ENCODE results near the gene DAG1. TPM values are rescaled to one million over a fixed set of nuclear protein-coding genes. Genes with fewer than 3 reads are reported as not detected.

DAG1 gene
- total and polyA plus RNA-seq, 10 of the 15 experiments (the other 5 are each of a cell fraction or from before 2014, with no cell fraction given), result 0.33 to 16.3 (median 9.2) TPM

DNA sequence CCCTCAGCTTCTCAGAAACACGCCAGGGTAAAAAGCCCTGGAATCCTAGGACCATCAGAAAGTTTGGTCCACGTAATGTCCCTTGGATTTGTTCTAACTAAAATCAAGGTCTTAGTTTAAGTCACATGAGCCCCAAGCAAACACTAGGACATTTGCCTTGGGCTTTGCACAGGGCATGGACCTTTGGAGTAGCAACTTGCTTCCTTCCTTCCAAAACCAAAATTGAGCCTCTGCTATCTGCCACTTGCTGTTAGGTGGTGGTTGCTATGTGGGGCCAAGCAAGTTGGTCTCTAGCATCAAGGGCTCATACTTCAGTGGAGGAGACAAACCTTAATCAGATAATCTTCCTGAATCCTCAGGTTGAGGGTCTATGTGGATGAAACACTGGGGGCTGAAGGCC is 4.0 kb upstream of the DAG1 start (continued):
- TF ChIP-seq, protein P1, sequence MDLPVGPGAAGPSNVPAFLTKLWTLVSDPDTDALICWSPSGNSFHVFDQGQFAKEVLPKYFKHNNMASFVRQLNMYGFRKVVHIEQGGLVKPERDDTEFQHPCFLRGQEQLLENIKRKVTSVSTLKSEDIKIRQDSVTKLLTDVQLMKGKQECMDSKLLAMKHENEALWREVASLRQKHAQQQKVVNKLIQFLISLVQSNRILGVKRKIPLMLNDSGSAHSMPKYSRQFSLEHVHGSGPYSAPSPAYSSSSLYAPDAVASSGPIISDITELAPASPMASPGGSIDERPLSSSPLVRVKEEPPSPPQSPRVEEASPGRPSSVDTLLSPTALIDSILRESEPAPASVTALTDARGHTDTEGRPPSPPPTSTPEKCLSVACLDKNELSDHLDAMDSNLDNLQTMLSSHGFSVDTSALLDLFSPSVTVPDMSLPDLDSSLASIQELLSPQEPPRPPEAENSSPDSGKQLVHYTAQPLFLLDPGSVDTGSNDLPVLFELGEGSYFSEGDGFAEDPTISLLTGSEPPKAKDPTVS (IDR thresholded peaks at IDR 0.05; ENCODE audit: low read depth, low read length), result no peak
- TF ChIP-seq, protein P2, sequence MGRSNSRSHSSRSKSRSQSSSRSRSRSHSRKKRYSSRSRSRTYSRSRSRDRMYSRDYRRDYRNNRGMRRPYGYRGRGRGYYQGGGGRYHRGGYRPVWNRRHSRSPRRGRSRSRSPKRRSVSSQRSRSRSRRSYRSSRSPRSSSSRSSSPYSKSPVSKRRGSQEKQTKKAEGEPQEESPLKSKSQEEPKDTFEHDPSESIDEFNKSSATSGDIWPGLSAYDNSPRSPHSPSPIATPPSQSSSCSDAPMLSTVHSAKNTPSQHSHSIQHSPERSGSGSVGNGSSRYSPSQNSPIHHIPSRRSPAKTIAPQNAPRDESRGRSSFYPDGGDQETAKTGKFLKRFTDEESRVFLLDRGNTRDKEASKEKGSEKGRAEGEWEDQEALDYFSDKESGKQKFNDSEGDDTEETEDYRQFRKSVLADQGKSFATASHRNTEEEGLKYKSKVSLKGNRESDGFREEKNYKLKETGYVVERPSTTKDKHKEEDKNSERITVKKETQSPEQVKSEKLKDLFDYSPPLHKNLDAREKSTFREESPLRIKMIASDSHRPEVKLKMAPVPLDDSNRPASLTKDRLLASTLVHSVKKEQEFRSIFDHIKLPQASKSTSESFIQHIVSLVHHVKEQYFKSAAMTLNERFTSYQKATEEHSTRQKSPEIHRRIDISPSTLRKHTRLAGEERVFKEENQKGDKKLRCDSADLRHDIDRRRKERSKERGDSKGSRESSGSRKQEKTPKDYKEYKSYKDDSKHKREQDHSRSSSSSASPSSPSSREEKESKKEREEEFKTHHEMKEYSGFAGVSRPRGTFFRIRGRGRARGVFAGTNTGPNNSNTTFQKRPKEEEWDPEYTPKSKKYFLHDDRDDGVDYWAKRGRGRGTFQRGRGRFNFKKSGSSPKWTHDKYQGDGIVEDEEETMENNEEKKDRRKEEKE (IDR thresholded peaks at IDR 0.05), result no peak

DNA sequence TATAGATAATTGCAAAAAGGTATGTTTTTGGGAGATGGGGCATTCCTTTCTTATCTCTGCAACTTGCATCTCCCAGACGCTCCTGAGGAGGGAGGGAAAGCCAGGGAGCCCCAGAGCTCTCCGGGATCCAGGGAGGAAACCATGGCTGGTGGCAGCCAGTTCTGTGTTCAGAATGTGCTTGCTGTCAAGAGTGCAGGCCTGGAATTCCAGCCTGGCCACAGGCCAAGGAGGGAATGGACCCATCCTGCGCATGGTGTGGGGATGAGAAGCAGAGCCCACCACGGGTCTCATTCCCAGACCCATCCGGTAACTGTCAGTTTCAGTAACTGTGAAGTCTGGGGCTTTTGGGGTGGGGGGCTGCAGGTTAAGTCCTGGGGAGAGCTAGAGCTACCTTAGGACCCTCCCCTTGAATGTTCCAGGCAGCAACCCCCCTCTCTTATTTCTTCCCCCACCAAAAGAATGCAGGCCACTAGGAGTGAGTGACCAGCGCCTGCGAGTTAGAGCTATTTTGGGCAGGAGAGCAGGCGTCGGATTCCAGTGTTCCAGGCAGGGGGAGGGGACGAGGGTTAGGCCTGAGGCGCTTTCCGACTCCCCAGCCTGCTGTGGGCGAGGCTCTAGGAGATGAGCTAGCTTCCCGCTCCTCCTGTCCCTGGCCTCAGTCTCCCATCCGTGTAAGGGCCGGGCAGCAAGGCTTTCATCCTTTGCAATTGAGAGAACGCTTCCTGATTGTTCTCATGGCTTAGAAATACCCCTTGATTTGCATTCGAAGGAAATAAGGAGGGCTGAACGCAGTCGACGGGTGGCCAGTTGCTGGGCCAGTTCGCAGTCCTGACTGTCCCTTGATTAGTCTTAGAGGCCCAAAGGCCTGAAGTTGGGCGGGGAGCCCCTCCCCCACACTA is 781 bp upstream of the DAG1 start:
- ChIA-PET CTCF (interaction anchor here (1.2 to 2.4 kb wide), 3 partner anchors 20 to 129 kb away, joined by 5 to 12 read pairs (median 9); partner anchors contain the start of gene USP4), SMC1A (ENCODE audit: uncharacterized antibody, unreplicated experiment) (interaction anchor here (1.0 to 1.3 kb wide), 6 partner anchors 124 to 550 kb away, joined by 3 read pairs; partner anchors contain the start of genes ARIH2, QRICH1 and USP4), POLR2A (interaction anchor here (0.5 to 2.4 kb wide), 11 partner anchors 10 to 869 kb away, joined by 3 to 9 read pairs (median 4); partner anchors contain the start of genes RHOA, TCTA, USP4 and WDR6), RAD21 (ENCODE audit: unreplicated experiment) (interaction anchor here (0.6 to 2.7 kb wide), 10 partner anchors 10 to 375 kb away, joined by 3 to 17 read pairs (median 4); partner anchors contain the start of genes QRICH1 and USP4)
- FAIRE-seq, result no peak
- Histone ChIP-seq H3K9me3 (replicated peaks; ENCODE audit: control insufficient read depth, insufficient read depth, low read length) (no peaks in the 10 kb centered on the region), H3K27me3 (replicated peaks in 1 of 2; ENCODE audit: control insufficient read depth in 2 of 2, insufficient read depth in 2 of 2, low read length in 1 of 2) (no peaks in the 10 kb centered on the region), H3K9ac (ENCODE audit: control insufficient read depth, insufficient read depth, low read length) (peak overlapping the region; percentile 84), H3K79me2 (ENCODE audit: control insufficient read depth, insufficient read depth, low read length) (peaks cover 21% of the 10 kb centered on the region), H3K4me3 (peak overlapping the region; percentile 91), H4K20me1 (ENCODE audit: control insufficient read depth, insufficient read depth) (no peaks in the 10 kb centered on the region; the same call in 1 of the 2 replicates), H3K27ac (ENCODE audit: control insufficient read depth, insufficient read depth) (peak overlapping the region; percentile 95), H2AFZ (ENCODE audit: control insufficient read depth, low read depth, low read length) (peak overlapping the region; percentile 99), H3K4me1 (ENCODE audit: control insufficient read depth, insufficient read depth, low read length) (peaks cover 17% of the 10 kb centered on the region), H3K4me2 (ENCODE audit: control insufficient read depth, insufficient read depth) (peak overlapping the region; percentile 91), H3K36me3 (ENCODE audit: control insufficient read depth in 2 of 2, insufficient read depth in 2 of 2, low read length in 1 of 2) (no peaks in the 10 kb centered on the region)
- peak; percentile 21 for ATAC-seq
- in situ Hi-C loops (cut with MboI) (no loop called here), intact Hi-C loops (cut with micrococcal nuclease; ENCODE audit: unreplicated experiment) (no loop called here)
- WGBS (ENCODE audit: insufficient coverage, insufficient replicate concordance, low lambda C conversion rate, missing lambda C conversion rate), result 17% methylated on average over 23 of the region's 23 CpGs
- TSS peak; percentile 100 for BruUV-seq (replicated peaks)
- no peak for DNase-seq (ENCODE audit: low read depth, low spot score)
- TF ChIP-seq ZSCAN29 (IDR thresholded peaks at IDR 0.05) (no peak), SUZ12 (IDR thresholded peaks at IDR 0.05; ENCODE audit: unreplicated experiment) (no peak), RUNX3 (IDR thresholded peaks at IDR 0.05; ENCODE audit: low read length) (peak; percentile 50; the same call in 1 of the 2 replicates), HDAC6 (IDR thresholded peaks at IDR 0.05; ENCODE audit: unreplicated experiment) (no peak), RELA (IDR thresholded peaks at IDR 0.05; ENCODE audit: borderline replicate concordance, partially characterized antibody) (no peak), SMC3 (IDR thresholded peaks at IDR 0.05; ENCODE audit: borderline replicate concordance, low read length) (no peak), POLR2AphosphoS5 (IDR thresholded peaks at IDR 0.05; ENCODE audit: low read length) (peak; percentile 81; the same call in 1 of the 2 replicates), STAT1 (conservative IDR thresholded peaks at IDR 0.05) (no peak), MTA2 (IDR thresholded peaks at IDR 0.05; ENCODE audit: low read depth) (no peak), ESRRA (IDR thresholded peaks at IDR 0.05; ENCODE audit: low read length) (no peak), SMARCA5 (IDR thresholded peaks at IDR 0.05) (no peak), NBN (IDR thresholded peaks at IDR 0.05) (peak; percentile 49), IKZF2 (IDR thresholded peaks at IDR 0.05) (peak; percentile 21 to 39; a peak in 1 of 4 replicates)
- TF ChIP-seq, protein P3, sequence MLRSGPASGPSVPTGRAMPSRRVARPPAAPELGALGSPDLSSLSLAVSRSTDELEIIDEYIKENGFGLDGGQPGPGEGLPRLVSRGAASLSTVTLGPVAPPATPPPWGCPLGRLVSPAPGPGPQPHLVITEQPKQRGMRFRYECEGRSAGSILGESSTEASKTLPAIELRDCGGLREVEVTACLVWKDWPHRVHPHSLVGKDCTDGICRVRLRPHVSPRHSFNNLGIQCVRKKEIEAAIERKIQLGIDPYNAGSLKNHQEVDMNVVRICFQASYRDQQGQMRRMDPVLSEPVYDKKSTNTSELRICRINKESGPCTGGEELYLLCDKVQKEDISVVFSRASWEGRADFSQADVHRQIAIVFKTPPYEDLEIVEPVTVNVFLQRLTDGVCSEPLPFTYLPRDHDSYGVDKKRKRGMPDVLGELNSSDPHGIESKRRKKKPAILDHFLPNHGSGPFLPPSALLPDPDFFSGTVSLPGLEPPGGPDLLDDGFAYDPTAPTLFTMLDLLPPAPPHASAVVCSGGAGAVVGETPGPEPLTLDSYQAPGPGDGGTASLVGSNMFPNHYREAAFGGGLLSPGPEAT (IDR thresholded peaks at IDR 0.05; ENCODE audit: low read depth), result peak; percentile 49; the same call in 1 of the 2 replicates

Data from GM12878 (cell line).